GM13977 (cell line): ENCODE measurements around the gene CAMK2G.

Experiments
- DNase-seq: peaks from one replicate; pipeline ENCODE4 v3.0.0; 2012; ENCODE audit warnings: low spot score
- CTCF ChIP-seq: IDR thresholded peaks from 2 replicates; pipeline ENCODE4 v1.5.1; 2012; ENCODE audit warnings: mild to moderate bottlenecking, control low read depth; ENCODE audit not compliant: insufficient read depth; ENCODE audit errors: extremely low read depth, missing control alignments
- in situ Hi-C: fragments of 300-500 bp; cut with MboI; formaldehyde crosslinking; loops from one replicate; pipeline ENCODE4 v1.12.0; 2022; ENCODE audit warnings: low sequenced_read_pairs, low pct_unique_long_range_greater_than_20kb, mixed read lengths, inconsistent platforms; ENCODE audit not compliant: unreplicated experiment

Gene CAMK2G

GRCh38 chr10:73827346-73828089 lies 46.8 kb downstream of the CAMK2G start:
- DNase-seq: no peak
- TF ChIP-seq CTCF: no peak
- in situ Hi-C loops: no loop called here

GRCh38 chr10:73824146-73824725 lies 50.1 kb downstream of the CAMK2G start:
- no peak for DNase-seq
- no peak for TF ChIP-seq CTCF
- in situ Hi-C loops: no loop called here

GRCh38 chr10:73823391-73823790 lies 51.0 kb downstream of the CAMK2G start:
- no peak for TF ChIP-seq CTCF
- no peak for DNase-seq
- in situ Hi-C loops: no loop called here

GRCh38 chr10:73819513-73820093 lies 54.8 kb downstream of the CAMK2G start:
- in situ Hi-C loops: no loop called here
- DNase-seq: no peak
- no peak for TF ChIP-seq CTCF

- DNase-seq: no peak
- TF ChIP-seq CTCF: no peak
- in situ Hi-C loops: no loop called here
These were observed 55.3 kb downstream of the CAMK2G start for GRCh38 chr10:73819081-73819480.

GRCh38 chr10:73818402-73818801 lies 56.0 kb downstream of the CAMK2G start:
- no peak for DNase-seq
- in situ Hi-C loops: no loop called here
- TF ChIP-seq CTCF: no peak
